ENCODE data around the gene DHRS2.

- TF ChIP-seq EP300 (IDR thresholded peaks at IDR 0.05): no peak
- TF ChIP-seq CTCF (IDR thresholded peaks at IDR 0.05): no peak
Observed at GRCh38 chr14:23675337-23675736, 39.2 kb downstream of the DHRS2 start.
